ENCODE results near the gene SYPL2.

DNA sequence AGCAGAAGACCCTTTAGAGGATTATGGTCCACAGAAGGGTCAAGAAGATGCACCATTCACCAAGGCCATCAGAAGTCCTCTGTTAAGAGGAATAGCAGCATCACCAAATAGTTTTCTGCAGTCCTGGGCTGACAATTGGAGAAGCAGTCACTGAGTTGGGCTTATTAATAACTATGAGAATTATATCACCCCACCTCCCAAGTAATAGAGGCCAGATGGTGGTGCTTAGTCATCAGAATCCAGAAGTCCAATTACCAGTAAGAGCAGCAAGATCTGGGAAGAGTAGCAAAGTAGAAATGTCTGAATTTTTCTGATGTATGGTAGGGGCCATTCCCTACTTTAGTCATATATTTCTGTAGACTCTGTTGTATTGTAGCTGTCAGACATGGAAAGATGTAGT is 34.0 kb upstream of the SYPL2 start:
- TF ChIP-seq ARNTL (CRISPR knock-in tag; IDR thresholded peaks at IDR 0.05; ENCODE audit: borderline replicate concordance, low read depth) = no peak
- no peak for TF ChIP-seq SNAI2 (CRISPR knock-in tag; IDR thresholded peaks at IDR 0.05)
- no peak for TF ChIP-seq BACH2 (CRISPR knock-in tag; IDR thresholded peaks at IDR 0.05; ENCODE audit: borderline replicate concordance)
- TF ChIP-seq ISL1 (CRISPR knock-in tag; IDR thresholded peaks at IDR 0.05) = no peak
